NCI-H2107 (cell line): Measurements from ENCODE around the gene CBX2.

Experiments used
- DNase-seq: peaks from one replicate; lab custom pipeline; 2025; lab: John Stamatoyannopoulos, UW

CBX2 gene

DNA sequence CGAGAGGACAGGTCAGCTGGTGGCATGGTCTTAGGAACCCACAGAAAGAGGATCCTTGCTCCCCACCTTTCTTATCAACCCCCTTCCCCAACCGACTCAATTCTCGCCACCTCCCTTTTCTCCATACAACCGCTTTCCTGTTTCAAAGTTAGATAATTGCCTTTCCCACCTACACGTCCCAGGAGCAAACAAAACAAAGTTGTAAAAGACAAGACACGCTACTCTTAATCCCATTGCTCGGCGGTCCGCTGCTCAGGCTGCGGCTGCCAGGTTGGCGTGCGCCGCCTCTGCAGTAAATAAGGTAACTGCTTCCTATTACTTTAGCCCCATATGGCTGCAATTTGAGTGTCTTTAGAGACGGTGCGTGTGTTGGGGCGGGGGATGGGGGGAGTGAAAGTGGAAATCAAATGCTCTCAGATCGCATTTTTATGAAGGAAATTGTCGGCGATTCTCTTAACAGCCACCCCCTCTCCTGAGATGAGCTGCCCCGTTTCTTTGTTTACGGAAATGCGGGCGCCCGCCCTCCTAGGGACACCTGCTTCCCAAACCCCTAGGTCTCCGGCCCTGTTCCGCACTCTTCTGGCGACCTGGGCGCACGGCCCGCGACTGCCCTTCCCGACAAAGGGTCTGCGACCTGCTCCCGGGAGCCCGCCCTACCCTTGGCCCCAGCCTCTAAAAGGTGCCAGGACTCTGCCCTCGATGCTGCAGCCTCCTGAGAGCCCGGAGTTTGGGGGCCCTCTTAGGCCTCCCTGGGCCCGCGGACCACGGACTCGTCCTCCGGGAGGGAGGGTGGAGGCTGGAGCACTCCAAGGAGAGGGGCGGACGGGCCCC, 22.6 kb downstream of the CBX2 start:
- no peak for DNase-seq

GRCh38 chr17:79801156-79802038, 23.4 kb downstream of the CBX2 start:
- no peak for DNase-seq

- DNase-seq = no peak
Observed at GRCh38 chr17:79802039-79802735, 24.2 kb downstream of the CBX2 start.

- no peak for DNase-seq
Observed at GRCh38 chr17:79802736-79803420, 24.9 kb downstream of the CBX2 start.

DNA sequence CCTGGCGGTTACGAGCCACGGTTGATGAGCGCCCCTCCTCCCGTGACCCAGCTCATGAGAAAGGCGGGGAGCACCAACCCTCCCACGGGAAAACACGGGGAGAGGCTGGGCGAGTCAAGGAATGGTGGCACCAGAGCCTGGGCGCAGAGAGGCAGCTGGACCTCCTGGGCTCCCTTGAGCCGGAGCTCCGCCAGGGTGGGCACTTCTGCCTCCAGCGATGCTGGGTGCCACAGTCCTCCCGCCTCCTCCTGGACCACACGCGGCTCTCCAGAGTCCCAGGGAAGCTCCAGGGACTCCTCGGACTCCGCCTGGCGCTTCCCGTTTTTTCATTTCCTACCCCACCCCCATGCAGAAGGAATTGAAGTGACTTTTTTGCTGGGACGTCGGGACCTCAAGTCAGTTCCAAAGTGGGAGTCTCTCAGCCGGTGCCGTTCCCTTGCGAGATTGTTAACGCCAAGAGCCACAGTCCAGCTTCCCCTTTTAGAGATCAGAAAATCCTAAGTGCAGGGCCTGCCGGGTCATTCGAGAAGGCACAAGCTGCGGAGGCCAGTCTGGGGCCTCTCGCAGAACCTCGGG, 25.6 kb downstream of the CBX2 start:
- no peak for DNase-seq

- DNase-seq = no peak
Observed at GRCh38 chr17:79803997-79804855, 26.3 kb downstream of the CBX2 start.

DNA sequence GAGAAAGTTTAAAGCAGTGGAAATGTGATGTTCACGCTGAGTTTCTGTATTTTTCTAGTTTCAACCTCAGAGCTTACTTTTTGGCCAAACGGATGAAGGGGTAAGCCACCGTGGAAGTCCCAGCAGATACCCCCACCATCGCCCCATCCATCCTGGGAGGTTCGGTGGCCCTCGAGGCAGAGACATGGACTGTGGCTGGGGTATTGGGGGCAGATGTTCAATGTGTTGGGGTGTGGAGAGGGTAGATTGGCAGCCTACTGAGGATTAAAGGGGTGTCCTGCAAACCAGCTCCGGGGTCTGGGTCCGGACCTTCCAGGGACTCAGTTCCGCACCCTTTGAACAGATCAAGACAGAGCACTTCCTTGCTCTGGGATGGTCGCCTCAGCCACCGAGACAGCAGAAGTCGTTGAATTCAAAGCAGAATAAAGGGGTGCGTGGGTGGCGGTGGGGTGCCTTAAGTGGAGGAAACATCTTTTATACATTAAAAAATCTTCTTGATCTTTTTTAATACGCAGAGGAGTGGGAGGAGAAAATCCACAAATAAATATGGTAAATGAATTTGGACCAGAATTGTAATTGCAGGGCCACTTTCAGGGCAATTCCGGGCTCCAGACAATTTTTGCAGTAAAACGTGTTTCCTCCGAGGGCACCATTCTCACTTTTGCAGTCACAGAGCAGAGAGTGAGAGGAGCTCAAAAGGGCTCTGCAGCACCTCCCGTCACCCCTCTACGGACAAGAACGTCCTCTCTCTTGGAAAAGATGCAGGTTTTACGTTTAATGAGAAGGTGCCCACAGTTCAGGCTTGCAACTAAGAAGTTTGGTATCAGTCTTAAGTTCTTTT, 27.1 kb downstream of the CBX2 start:
- DNase-seq = no peak

GRCh38 chr17:79806446-79806760, 28.5 kb downstream of the CBX2 start:
- no peak for DNase-seq

GRCh38 chr17:79806863-79807720, 29.1 kb downstream of the CBX2 start:
- DNase-seq = no peak

- DNase-seq = no peak
Observed at GRCh38 chr17:79808763-79809529, 31.0 kb downstream of the CBX2 start.

DNA sequence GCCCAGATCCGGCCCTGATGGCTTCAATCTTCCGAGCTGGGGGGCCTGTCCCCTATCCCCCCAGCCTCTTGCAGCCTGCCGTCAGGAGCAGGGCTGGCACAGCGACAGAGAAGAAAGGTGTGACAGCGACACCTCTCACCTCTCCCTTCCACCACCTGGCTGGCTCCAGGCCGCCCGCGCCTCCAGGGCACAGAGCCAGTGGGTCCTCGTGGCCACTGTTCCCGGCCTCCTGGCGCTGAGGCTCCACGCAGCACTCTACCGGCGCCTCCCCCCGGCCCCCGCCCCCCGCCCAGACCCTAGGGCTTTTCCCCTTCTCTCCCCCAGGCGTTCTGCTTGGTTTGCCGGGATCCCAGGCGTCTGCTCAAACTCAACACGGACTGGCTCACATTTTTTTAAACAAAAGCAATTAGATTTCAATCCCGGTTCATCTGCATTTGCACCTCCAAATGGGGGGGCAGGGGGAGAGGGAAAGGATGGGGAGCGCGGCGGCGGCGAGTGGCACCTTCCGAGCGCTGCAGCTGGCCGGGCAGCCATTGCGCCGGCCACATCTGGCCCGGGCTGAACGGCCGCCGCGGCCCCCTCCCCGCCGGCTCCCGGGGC, 31.7 kb downstream of the CBX2 start:
- no peak for DNase-seq

DNA sequence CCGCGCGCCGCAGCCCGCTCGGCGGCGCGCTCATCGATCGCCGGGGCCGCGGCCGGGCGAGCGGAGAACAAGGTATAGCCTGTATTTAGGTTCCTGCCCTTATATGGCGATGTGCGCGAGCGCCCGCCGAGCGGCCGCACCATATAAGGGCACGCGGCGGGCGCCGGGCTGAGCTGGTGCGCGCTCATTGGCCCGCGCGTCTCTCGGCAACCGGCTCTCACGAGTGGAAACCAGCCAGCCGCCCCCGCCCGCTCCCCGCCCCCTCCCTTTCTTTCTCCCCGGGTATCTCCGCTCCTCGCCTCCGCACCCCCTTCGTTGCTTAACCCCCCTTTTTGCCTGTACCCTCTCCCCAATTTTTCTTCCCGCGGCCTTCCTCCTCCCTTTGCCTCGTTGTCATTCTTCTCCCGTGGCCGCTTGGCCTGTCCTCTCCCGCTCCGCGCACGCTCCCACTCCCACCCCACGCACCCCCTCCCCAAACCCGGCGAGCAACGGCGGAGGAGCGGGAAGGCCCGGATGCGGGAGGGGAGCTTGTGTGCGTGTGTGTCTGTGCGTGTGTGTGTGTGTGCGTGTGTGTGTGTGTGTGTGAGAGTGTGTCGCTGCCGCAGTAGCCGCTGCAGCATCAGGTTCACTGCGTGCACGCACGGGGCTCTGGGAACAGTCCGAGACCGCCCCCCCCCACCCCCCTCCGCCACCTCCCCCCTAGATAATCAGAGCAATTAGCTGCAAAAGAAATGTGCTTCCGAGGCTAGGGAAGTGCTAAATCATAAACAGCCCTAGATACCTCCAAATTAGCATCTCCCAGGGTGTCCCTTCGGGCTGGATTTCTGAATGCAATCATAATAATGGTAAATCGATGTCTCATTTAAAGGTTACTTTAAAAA, 32.4 kb downstream of the CBX2 start:
- DNase-seq = peak; percentile 67

DNA sequence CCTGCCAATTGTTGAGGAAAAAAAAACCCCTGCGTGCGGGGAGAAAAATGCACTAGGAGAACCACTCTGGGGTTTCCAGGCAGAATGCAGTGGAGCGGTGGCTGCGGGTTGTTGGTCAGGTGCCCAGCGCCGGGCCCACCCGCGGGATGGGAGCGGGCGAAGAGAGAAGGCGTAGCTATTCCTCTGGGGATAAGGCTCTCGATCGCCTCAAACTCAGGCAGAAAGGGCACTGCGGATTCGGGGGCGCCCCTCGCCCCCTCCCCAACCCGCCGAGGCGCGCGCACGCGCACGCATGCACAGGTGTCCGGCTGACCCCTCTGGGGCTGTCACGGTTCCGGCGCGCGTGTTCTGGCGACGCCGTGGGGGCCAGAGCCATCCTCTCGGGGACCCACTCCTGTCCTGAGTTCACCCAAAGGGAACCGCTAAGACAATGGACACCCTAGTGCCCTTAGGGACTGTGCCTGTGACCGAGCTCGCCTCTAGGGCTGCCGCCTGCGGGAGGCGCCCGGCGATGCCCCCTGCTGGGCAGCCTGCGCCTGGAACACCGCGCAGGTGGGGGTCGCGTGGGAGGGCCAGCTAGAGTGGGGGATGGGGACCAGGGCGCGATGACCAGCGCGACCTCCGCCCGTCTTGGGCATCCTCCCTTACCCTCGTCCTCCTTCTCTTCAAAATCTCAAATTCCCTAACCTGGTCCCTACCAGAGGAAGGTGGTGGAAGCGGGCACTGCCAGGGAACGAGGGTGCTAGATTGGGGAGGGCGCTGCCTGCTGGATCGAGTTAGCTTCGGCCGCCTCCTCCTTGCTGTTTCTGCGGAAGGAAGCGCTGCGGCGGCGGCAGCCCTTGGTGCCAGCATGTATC, 33.3 kb downstream of the CBX2 start:
- DNase-seq = peak; percentile 43

DNA sequence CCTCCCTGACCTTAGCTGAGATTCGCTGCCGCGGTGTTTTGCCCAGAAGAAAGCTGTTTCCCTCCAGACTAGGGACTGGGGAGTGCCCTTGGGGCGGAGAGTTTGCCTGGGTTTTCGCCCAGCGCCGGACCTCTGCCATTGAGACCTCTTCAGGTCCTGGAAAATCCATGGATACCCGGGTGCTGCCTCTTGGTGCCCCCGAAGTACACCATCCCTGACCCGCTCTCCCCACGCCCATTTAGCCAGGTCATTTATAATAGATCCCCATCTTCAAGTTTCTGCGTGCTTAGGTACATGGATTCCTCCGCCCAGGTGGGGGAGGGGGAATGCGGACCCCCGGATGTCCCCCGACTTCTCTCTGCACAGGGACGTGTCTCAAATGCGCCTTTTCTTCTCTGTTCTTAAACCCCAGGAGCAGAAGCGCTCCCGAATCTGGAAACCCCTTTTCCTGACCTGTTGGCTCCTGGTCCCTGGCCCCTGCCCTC, 34.0 kb downstream of the CBX2 start:
- DNase-seq = no peak
